DMS 273 treated with DMSO at 0.1 percent for 48 hours (cell line): ENCODE results near the gene AGPAT2.

Experiments
- DNase-seq: peaks from one replicate; lab custom pipeline; 2025; lab: John Stamatoyannopoulos, UW

Gene AGPAT2

DNA sequence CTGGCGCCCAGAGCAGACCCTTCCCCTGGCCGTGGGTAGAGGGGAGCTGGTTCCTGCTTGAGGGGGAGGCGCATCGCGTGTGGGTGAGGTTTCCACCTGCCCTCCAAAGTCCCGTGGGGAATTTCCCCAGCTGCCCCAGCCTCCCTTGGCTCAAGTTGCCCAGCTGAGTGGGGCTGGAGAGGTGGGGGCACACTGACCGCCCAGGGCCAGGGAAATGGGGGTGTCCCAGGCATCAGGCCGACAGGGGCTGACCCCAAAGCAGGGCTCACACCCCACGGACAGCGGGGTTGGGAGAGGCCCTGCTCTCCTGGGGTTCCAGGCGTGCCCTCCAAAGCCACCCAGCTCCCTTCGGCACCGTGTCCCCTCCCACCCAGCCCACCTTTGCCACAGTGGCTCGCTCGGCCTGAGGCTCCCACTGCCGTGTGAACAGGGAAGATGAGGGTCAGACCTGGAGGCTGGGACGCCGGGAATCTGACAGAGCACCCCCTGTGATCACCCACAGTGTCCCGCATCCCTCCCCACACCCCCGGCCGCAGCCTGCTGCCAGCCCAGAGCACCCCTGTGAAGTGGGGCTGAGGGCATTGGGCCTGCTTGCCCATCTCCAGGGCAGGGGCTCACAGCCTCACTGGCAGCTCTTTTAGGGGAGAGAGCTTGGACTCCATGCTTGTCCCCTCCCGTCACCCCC is 25.5 kb downstream of the AGPAT2 start:
- DNase-seq = no peak

- no peak for DNase-seq
These were observed 26.2 kb downstream of the AGPAT2 start for GRCh38 chr9:136660971-136661550.

GRCh38 chr9:136659861-136660784 is 27.1 kb downstream of the AGPAT2 start:
- no peak for DNase-seq

DNA sequence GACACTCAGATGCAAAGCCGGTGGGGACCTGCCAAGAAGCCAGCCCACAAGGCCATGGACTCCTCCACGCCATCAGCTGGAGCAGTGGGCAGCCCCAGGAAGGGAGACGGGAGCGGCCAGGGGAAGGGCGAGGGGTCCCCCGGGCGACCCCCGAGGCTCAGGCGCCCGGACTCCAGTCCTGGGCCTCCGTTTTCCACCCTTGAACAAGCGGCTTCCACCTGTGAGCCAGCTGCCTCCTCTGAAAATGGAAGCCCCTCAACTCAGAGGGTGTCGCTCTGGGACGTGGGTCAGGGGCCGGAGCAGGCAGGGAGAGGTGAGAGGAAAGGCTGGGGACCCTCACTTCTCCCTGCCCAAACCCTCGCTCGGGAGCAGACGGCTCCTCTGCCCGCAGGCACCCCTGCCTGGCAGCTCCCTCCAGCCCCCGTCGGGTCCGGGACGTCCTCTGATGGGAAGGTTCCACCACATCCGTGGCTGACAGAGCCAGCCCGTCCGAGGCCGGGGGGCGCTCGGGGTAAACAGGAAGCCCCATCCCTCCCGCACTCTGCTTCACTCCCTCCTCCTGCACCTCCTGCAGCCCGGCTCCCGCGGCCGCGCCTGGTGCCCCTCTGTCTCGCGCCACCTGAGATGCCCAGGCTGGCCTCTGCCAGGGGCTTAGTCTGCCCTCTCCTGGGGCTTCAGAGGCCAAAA is 28.3 kb downstream of the AGPAT2 start:
- no peak for DNase-seq

DNA sequence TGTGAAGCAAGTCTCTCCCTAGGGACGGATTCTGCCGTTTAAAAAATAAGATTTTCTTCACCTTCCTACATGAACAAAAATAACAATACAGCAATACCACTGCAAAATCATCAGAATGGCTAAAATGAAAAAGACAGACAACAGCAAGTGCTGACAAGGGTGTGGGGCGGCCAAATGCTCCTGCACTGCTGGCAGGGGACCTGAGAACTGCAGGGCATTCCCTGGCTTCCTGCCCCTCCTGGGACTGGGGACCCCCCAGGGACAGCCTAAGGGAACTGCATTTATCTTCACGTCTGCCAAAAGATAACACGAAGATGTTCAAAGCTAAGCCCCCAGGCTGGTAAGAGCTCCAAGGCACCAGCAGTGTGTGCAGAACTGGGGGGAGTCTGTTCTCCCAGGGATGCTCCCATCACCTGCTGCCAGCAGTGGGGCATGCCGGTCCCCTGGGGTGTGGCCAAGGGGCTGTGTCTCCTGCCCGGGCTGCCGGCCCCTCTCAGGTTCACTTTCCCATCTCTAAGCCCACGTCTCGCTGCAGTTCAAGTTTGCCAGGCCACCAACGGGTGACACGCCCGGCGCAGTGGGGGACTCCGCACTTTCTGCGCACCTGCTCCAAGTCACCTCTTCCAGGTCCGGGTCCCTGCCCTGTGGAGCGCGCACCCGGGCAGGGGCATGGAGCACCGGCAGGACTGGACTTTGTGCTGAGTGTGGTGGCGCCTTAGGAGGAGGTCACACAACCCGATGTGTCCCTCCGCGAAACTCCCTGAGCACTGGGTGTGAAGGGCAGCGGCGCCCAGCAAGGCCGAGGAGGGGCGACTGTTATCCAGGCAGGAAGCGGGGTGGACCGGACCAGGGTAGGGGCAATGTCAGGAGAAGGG is 29.0 kb downstream of the AGPAT2 start:
- DNase-seq = no peak

- no peak for DNase-seq
These were observed 30.3 kb downstream of the AGPAT2 start for GRCh38 chr9:136656795-136657611.

DNA sequence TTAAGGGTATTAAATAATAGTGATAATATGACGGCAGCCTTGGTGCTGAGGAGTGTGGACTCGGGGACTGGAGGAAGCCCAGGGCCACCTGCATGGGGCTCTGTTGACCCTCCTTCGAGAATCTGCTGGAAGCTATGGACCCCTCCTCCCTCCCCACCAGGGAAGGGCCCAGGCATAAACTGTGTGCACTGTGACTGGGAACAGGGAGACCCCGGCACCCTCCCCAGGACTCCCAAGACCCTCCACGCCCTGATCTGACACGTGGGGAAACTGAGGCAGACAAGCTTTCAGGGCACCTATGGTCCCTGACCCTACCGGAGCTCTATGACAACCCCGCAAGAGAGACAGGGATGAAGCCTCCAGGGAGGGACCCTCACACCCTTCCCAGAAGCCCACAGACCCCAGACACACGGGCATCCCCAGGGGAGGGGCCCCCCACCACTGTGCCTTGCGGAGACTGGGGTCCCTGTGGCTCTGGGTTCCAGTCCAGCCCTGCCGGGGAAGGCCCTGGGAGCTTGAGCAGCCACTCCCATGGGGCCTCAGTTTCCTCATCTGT is 31.0 kb downstream of the AGPAT2 start:
- DNase-seq = no peak

GRCh38 chr9:136655536-136656182 is 31.6 kb downstream of the AGPAT2 start:
- no peak for DNase-seq

- DNase-seq = no peak
These were observed 32.3 kb downstream of the AGPAT2 start for GRCh38 chr9:136654820-136655535.

DNA sequence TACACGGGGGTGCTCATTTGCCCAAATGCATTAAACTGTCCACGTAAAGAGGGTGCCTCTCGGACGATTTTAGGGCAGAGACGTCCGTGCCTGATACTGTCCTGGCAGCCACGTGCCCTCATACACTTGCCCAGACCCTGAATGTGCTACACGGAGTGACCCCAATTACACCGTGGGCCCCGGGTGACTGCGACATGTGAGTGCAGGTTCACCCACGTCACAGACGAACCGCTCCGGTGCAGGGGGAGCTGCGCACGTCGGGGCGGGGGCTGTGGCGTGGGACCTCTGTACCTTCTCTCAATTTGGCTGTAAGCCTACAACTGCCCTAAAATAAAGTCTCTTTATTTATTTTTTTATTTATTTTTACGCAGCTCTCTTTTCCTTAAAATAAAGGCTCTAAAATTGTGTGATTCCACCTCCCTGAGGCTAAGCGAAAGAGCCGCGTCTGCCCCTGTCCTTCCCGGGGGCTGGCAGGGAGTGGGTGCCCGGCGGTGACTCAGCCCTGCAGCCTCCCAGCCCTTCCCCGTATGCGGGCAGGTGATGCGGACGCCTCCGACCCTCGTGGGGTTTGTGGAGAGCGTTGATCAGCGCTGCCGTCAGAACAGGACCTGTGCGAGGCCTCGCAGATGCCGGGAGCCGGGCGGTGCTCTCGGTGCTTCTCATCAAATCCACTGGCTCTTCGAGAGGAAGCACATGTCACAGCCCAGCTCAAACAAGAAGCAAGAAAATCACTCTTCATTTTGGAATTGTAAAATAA is 33.8 kb downstream of the AGPAT2 start:
- DNase-seq = no peak

- DNase-seq = no peak
These were observed 35.4 kb downstream of the AGPAT2 start for GRCh38 chr9:136651860-136652259.

GRCh38 chr9:136650648-136651047 is 36.6 kb downstream of the AGPAT2 start:
- DNase-seq = no peak

DNA sequence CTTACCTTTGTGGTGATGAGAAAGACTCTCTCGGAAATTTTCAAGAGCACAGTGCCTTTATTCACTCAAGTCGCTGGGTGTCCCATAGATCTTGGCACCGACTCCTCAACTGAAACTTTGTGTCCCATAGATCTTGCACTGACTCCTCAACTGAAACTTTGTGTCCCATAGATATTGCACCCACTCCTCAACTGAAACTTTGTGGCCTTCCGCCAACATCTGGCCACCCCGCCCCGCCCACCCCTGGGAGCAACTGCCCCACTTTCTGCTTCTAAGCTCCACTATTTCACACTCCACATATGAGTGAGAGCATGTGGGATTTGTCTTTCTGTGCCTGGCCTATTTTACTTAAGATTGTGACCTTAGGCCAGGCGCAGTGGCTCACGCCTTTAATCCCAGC is 37.2 kb downstream of the AGPAT2 start:
- DNase-seq = no peak

GRCh38 chr9:136648751-136649150 is 38.5 kb downstream of the AGPAT2 start:
- no peak for DNase-seq

GRCh38 chr9:136646827-136647711 is 40.2 kb downstream of the AGPAT2 start:
- no peak for DNase-seq

DNA sequence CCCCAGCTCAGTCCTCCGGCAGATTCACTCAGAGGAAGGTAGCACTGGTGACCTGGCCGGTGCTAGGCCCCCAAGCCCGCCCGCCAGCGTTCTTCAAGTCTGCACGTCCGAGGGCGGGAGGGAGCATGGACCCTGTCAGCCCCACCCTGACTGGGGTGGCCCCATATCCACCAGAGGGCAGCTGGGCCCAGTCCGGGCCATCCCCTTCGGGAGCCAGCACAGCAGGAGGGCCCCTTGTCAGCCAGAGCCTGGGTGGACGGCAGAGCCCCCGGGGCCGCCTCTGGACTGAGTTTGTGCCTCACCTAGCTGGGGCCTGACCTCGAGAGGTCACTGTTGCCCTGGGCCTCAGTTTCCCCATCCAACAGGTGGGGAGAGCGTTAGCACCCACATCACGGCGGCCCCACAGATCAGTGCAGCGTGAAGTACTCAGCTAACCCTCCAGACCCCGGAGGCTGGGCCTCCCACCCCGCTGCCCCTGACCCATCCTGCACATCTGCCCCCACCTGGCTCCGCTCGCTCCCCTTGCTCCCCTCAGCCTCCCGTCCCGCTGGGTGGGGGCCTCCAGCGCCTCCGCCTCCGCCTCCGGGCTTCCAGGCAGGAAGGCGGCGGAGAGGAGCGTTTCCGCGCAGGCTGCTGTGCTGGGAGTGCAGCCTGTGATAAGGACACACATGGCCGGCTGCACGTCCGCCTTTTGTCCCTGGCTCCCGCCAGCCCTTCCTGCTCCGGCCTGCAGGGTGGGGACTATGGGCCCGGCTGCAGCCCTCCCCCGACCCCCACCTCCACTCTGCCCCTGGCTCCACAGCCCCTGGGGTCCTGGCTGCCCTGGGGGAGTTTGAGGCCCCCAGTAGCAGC is 41.1 kb downstream of the AGPAT2 start:
- DNase-seq = no peak
